Stimulated activated effector memory CD8-positive, alpha-beta T cell treated with anti-CD3 and anti-CD28 coated beads, Interleukin-12 subunit alpha, Interleukin-12 subunit beta, amount 100 ng/mL, for 72 hours (primary cell): Measurements from ENCODE around the gene RYR1.
"Not testable (repeated sequence)": the region's sequence is repeated elsewhere in the genome, so short reads cannot be mapped to it uniquely, and the experiment has no call there.

Experiments
- ATAC-seq: fragments of 150-1000 bp; cut with Tn5 transposase; 2 replicates; pipeline ENCODE4 v1.10.0; 2021
- DNase-seq, 2 donors: peaks; one replicate each; pipeline ENCODE4 v3.0.0; 2021 to 2022; ENCODE audit warnings: low spot score in 2 of 2
- H3K27ac Mint-ChIP-seq: one replicate; pipeline ENCODE4 v1.8.0; 2022; ENCODE audit warnings: mild to moderate bottlenecking, mixed read lengths
- H3K36me3 Mint-ChIP-seq: one replicate; pipeline ENCODE4 v1.8.0; 2022; ENCODE audit warnings: mild to moderate bottlenecking, mixed read lengths
- H3K4me1 Mint-ChIP-seq: one replicate; pipeline ENCODE4 v1.8.0; 2022; ENCODE audit warnings: mixed read lengths
- H3K4me3 Mint-ChIP-seq: one replicate; pipeline ENCODE4 v1.8.0; 2022; ENCODE audit warnings: mild to moderate bottlenecking, mixed read lengths
- H3K9me3 Mint-ChIP-seq: one replicate; pipeline ENCODE4 v1.8.0; 2022; ENCODE audit warnings: mixed read lengths

The RYR1 gene

DNA sequence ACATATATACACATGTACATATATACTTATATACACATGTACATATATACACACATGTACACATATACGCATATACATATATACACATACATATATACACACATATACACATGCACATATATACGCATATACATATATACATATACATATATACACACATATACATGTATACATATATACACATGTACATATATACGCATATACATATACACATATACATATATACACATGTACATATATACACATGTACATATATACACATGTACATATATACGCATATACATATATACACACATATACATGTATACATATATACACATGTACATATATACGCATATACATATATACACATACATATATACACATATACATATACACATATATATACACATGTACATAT is 169.4 kb downstream of the RYR1 start:
- Mint-ChIP-seq H3K36me3 (peaks cover 82% of the 10 kb centered on the region), H3K4me1 (peaks cover 20% of the 10 kb centered on the region)
- not testable (repeated sequence) for H3K27ac Mint-ChIP-seq, H3K4me3 Mint-ChIP-seq, ATAC-seq, H3K9me3 Mint-ChIP-seq, DNase-seq

GRCh38 chr19:38606131-38606530 is 172.6 kb downstream of the RYR1 start:
- Mint-ChIP-seq H3K36me3 (peaks cover 83% of the 10 kb centered on the region), H3K27ac (no peak overlapping the region), H3K4me1 (peaks cover 17% of the 10 kb centered on the region), H3K4me3 (no peak overlapping the region), H3K9me3 (no peaks in the 10 kb centered on the region)
- DNase-seq, result no peak
- ATAC-seq, result no peak

DNA sequence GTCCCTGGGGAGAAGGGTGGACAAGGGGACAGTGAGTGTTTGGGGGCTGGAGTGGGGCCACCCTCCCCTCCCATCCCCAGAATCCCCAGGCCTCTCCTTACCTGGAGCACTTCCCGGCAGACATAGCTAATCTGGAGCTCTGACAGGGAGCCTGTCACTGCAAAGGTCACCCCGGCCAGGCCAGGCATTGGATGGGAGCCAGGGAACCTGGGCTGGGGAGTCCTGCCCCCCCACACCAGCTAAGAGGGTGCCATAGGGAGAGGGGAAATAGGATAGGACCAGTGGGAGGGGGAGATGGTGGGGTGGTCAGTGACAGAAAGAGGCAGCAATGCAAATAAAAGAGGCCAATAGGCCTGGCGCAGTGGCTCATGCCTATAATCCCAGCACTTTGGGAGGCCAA is 180.8 kb downstream of the RYR1 start:
- Mint-ChIP-seq H3K36me3 (peaks cover 84% of the 10 kb centered on the region), H3K9me3 (no peaks in the 10 kb centered on the region), H3K4me3 (peak overlapping the region; percentile 100), H3K4me1 (peaks cover 67% of the 10 kb centered on the region), H3K27ac (peak overlapping the region; percentile 96)
- no peak for DNase-seq
- ATAC-seq, result no peak

GRCh38 chr19:38615007-38615581 is 181.6 kb downstream of the RYR1 start:
- Mint-ChIP-seq H3K9me3 (no peaks in the 10 kb centered on the region), H3K4me1 (peaks cover 75% of the 10 kb centered on the region), H3K36me3 (peaks cover 83% of the 10 kb centered on the region), H3K27ac (peak overlapping the region; percentile 96), H3K4me3 (peak overlapping the region; percentile 100)
- ATAC-seq, result no peak
- no peak for DNase-seq

GRCh38 chr19:38616265-38616664 is 182.8 kb downstream of the RYR1 start:
- Mint-ChIP-seq H3K36me3 (peaks cover 83% of the 10 kb centered on the region), H3K9me3 (no peaks in the 10 kb centered on the region), H3K27ac (peak overlapping the region; percentile 96), H3K4me3 (peak overlapping the region; percentile 100), H3K4me1 (peaks cover 74% of the 10 kb centered on the region)
- DNase-seq (peak in 1 of 2 donors; percentile 62), ATAC-seq (no peak)

- peaks cover 83% of the 10 kb centered on the region for H3K36me3 Mint-ChIP-seq
- ATAC-seq (peak; percentile 4), DNase-seq (peak; percentile 18 to 61)
Observed at GRCh38 chr19:38617283-38617763, 183.8 kb downstream of the RYR1 start.

GRCh38 chr19:38617764-38618589 is 184.5 kb downstream of the RYR1 start, which contains the start of gene MAP4K1:
MAP4K1 (minus strand) TSS chr19:38617953; CDS start chr19:38617895, 58 bp downstream.
- Mint-ChIP-seq H3K4me1 (peaks cover 66% of the 10 kb centered on the region), H3K36me3 (peaks cover 83% of the 10 kb centered on the region), H3K4me3 (peak within 1 kb of the TSS; percentile 100), H3K27ac (peak within 1 kb of the TSS; percentile 96), H3K9me3 (no peaks in the 10 kb centered on the region)
- peak; percentile 40 to 82 for DNase-seq
- ATAC-seq, result peak; percentile 76

More at GRCh38 chr19:38617283-38617763, 183.8 kb downstream of the RYR1 start:
- peak overlapping the region; percentile 96 for H3K27ac Mint-ChIP-seq
- H3K4me1 Mint-ChIP-seq, result peaks cover 72% of the 10 kb centered on the region
- no peaks in the 10 kb centered on the region for H3K9me3 Mint-ChIP-seq
- H3K4me3 Mint-ChIP-seq, result peak overlapping the region; percentile 100

DNA sequence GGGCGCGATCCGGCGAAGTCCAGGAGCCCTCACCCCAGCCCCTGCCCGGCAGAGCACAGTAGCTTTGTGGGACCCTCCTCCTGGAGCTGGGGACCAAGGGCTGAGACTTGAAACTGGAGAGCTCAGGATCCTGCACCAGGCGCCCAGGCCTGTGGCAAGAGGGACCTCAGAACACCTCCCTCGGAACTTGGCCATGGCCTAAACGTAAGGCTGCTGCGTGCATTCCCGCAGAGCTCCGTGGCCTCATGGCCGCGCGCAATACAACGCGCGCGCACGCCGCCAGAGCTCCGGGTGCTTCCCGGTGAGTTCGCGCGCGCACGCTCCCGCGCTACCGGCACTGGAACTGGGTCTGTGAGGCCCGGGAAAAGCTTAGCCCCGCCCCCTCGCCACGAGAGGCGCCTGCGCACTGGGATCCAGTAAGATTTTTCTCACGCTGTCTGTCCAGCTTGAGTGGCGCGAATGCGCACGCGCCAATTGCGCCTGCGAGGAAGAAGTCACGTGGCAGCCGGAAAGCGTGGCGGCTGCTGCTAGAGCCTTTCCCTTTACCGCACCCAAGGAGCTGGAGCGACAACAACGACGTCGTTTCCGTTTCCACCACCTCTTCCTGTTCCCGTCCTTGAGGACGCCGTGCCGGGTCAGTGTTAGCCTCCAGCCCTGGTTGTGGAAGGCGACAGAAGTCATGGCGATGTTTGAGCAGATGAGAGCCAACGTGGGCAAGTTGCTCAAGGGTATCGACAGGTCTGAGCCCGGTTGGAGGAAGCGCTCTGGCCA is 185.3 kb downstream of the RYR1 start, which contains the start of gene EIF3K:
Gene EIF3K (plus strand): TSS at position 599 of the 771 bp plus-strand sequence. CDS start 81 bp downstream, at position 680.
- H3K27ac Mint-ChIP-seq, result peak within 1 kb of the TSS; percentile 96
- no peaks in the 10 kb centered on the region for H3K9me3 Mint-ChIP-seq
- DNase-seq (peak; percentile 97 to 100), ATAC-seq (peak; percentile 76)
- peak within 1 kb of the TSS; percentile 100 for H3K4me3 Mint-ChIP-seq
- H3K4me1 Mint-ChIP-seq, result peaks cover 59% of the 10 kb centered on the region
- peaks cover 83% of the 10 kb centered on the region for H3K36me3 Mint-ChIP-seq

GRCh38 chr19:38619361-38620174 is 186.1 kb downstream of the RYR1 start:
- H3K9me3 Mint-ChIP-seq, result no peaks in the 10 kb centered on the region
- H3K4me3 Mint-ChIP-seq, result peak overlapping the region; percentile 100
- peaks cover 53% of the 10 kb centered on the region for H3K4me1 Mint-ChIP-seq
- DNase-seq (no peak), ATAC-seq (no peak)
- H3K27ac Mint-ChIP-seq, result peak overlapping the region; percentile 96
- peaks cover 83% of the 10 kb centered on the region for H3K36me3 Mint-ChIP-seq

DNA sequence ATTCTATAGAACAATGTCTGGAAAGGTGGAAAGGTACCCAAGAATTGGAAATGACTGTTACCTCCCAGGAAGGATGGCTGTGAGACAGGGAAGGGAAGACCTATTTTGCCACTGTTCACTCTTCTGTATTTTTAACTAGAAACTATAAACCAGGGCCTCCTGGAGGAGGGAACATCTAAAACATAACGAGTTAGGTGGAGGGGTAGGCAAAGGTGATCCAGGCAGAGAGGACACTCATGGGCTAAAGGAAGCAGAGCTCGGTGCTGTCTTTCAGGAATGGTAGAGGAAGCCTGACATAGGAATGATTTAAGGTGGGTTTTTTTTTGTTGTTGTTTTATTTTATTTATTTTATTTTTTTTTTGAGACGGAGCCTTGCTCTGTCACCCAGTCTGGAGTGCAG is 191.3 kb downstream of the RYR1 start:
- Mint-ChIP-seq H3K9me3 (no peaks in the 10 kb centered on the region), H3K4me1 (peaks cover 29% of the 10 kb centered on the region), H3K4me3 (no peak overlapping the region), H3K27ac (no peak overlapping the region), H3K36me3 (peaks cover 100% of the 10 kb centered on the region)
- no peak for DNase-seq
- no peak for ATAC-seq

DNA sequence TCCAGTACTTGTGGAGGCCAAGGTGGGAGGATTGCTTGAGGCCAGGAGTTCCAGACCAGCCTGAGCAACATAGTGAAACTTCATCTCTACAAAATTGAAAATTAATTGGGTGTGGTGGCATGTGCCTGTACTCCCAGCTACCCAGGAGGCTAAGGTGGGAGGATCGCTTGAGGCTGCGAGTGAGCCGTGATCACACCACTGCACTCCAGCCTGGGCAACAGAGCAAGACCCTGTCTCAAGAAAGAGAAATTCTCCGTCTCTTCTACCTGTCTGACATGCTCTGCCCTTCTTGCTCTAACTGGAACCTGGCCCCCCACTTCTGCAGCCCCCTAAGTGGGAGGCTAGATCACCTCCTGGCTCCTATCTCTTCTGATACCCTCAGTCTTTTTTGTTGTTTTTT is 192.9 kb downstream of the RYR1 start:
- H3K27ac Mint-ChIP-seq, result no peak overlapping the region
- no peaks in the 10 kb centered on the region for H3K9me3 Mint-ChIP-seq
- peaks cover 100% of the 10 kb centered on the region for H3K36me3 Mint-ChIP-seq

DNA sequence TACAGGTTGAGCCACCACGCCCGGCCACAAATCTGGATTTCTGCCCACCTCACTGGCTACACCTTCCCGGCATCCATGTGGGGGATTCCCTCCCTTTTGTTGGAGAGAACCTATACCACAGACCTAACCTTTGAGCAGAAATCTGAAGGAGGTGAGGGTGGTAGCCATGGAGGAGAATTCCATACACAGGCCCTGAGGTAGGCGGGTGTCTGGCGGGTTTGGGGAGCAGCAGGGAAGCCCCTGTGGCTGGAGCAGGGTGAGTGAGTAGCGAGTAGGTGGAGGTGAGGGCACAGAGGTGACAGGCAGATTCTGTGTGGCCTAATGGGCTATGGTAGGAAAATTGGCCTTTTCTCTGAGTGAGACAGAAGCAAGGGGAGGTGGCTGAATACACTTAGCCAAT is 196.1 kb downstream of the RYR1 start:
- Mint-ChIP-seq H3K27ac (peak overlapping the region; percentile 72), H3K36me3 (peaks cover 98% of the 10 kb centered on the region), H3K4me3 (no peak overlapping the region), H3K4me1 (peaks cover 27% of the 10 kb centered on the region), H3K9me3 (no peaks in the 10 kb centered on the region)
- DNase-seq (no peak), ATAC-seq (no peak)

More for the DNA sequence above, 192.9 kb downstream of the RYR1 start:
- DNase-seq (no peak), ATAC-seq (no peak)
- H3K4me3 Mint-ChIP-seq, result no peak overlapping the region
- H3K4me1 Mint-ChIP-seq, result peaks cover 23% of the 10 kb centered on the region

GRCh38 chr19:38631301-38631700 is 197.8 kb downstream of the RYR1 start:
- peaks cover 97% of the 10 kb centered on the region for H3K36me3 Mint-ChIP-seq

DNA sequence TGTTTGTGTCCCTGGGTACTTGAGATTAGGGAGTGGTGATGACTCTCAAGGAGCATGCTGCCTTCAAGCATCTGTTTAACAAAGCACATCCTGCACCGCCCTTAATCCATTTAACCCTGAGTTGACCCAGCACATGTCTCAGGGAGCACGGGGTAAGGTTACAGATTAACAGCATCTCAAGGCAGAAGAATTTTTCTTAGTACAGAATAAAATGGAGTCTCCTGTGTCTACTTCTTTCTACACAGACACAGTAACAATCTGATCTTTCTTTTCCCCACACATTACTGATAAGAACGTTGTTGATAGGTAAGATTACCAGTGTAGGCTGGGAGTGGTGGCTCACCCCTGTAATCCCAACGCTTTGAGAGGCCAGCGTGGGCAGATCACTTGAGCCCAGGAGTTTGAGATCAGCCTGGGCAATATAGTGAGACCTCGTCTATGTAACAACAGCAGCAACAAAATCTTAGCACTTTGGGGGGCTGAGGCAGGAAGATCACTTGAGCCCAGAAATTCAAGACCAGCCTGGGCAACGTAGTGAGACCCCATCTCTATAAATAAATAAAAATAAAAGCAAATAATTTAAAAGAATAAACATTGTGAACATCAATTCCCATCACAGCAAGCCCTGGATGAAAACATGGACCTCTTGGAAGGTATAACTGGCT is 198.5 kb downstream of the RYR1 start:
- Mint-ChIP-seq H3K27ac (peak overlapping the region; percentile 64), H3K36me3 (peaks cover 97% of the 10 kb centered on the region), H3K4me1 (peaks cover 34% of the 10 kb centered on the region)
- DNase-seq, H3K4me3 Mint-ChIP-seq, ATAC-seq, H3K9me3 Mint-ChIP-seq: not testable (repeated sequence)

More at GRCh38 chr19:38631301-38631700, 197.8 kb downstream of the RYR1 start:
- ATAC-seq, H3K4me3 Mint-ChIP-seq, DNase-seq, H3K9me3 Mint-ChIP-seq: not testable (repeated sequence)
- Mint-ChIP-seq H3K27ac (peak overlapping the region; percentile 50), H3K4me1 (peaks cover 34% of the 10 kb centered on the region)
